GM19372 (cell line): ENCODE results near the gene HS6ST2.

Experiments used
- ATAC-seq: cut with Tn5 transposase; IDR thresholded peaks from one replicate; pipeline ENCODE4 v1.9.1; 2021; ENCODE audit warnings: mild to moderate bottlenecking, low read depth, moderate library complexity; ENCODE audit not compliant: unreplicated experiment

Gene HS6ST2

DNA sequence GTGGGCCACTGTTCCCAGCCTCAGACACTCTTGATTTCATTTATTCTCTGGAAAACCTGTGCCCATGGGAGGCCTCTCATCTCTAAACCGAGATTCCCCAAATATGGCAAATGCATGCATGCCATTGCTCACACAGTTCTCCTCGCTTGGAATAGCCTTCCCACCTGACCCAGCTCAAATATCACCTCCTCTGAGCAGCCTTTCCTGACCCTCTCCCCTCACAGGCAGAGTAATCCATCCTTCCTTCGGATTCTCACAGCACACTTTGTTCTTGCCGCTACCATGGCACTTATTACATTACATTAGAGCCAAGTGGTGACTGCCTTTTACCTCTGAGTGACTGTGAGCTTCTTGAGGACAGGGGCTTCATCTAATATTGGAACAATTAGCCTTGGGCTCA, 209.5 kb downstream of the HS6ST2 start:
- ATAC-seq: no peak

DNA sequence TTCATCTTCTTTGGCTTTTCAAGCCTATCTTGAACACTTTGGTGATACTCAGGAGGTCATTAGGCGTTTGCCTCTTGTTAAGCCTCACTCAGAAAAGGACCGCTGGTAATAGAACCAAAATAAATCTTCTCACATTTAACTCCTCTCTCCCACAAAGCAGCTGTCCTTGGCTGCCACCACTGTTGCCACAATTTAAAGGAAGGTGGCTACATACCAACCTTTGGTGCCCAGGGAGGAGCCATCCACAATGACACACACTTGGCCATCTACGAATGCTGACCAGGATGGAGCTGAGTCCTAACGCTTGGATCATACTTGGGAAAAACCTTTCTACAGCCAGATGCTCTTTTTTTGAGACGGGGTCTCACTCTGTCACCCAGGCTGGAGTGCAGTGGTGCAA, 210.2 kb downstream of the HS6ST2 start:
- ATAC-seq: no peak

DNA sequence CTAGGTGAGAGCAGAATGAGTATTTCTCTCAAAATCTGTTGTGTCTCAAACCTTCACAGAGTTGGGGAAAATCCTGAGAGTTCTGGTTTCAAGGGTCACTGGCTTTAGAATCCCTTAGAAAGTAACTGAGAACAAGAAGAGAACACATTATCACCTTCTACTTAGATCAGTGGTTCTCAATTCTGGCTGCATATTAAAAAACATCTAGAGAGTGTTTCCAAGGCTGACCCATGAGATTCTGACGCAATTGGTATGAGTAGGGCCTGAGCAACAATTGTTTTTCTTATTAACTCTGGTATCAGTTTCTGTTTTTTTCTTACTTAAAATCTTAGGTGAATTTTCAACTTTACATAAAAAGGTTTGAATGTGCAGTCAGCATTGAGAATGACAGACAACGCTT, 212.8 kb downstream of the HS6ST2 start:
- no peak for ATAC-seq

- ATAC-seq: no peak
These were observed 214.0 kb downstream of the HS6ST2 start for GRCh38 chrX:132744470-132744869.

DNA sequence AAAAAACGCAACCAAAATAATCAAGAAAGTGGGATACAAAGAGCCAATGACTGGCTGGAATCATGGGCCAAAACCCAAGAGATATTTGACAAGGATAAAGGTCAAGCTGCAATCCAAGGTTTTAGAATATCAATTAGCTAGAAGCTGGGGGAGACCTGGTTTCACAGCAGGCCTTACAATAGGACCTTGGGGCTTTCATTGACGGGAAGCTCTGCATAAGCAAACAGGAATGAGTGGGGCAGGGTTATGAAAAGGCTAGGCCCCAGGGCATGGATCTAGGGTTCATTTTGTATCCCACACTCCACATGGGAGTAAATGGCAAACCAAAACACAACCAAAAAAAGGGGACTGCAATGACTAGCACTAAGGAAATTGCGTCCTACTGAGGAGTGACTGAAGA, 215.3 kb downstream of the HS6ST2 start:
- ATAC-seq: no peak

DNA sequence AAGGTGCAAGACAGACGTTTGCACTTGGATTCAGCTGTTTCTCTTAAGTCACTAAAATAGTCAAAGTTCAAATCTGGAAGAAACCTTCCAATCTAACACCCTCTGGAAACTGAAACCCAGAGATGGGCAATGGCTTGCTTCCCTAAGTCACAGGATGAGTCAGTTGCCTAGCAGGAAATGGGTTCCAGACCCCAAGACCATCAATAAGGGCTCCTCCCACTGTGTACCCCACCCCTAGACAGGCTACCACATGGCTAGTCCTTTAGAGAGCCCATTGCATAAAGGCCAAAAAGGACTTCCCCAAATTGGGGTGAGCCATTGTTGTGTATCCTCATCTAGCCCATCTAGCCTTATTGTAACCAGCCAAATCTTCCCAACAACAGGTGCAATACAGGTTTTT, 216.2 kb downstream of the HS6ST2 start:
- no peak for ATAC-seq

DNA sequence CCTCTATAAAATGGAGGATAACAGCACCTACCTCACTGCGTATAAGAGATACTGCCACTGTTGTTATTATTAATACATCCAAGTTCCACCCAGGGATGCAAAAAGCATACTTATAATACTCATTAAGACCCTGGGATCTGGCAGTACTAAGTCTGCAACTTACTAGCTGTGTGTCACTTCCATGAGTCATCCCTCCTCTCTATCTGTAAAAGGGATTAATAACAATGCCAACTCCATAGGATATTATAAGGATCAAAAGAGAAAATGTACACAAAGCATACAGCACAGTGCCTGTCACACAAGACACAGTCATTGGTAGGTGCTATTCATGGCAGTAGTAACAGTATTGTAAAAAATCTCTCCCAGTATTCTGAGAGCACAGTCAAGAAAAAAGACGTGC, 216.7 kb downstream of the HS6ST2 start:
- no peak for ATAC-seq

DNA sequence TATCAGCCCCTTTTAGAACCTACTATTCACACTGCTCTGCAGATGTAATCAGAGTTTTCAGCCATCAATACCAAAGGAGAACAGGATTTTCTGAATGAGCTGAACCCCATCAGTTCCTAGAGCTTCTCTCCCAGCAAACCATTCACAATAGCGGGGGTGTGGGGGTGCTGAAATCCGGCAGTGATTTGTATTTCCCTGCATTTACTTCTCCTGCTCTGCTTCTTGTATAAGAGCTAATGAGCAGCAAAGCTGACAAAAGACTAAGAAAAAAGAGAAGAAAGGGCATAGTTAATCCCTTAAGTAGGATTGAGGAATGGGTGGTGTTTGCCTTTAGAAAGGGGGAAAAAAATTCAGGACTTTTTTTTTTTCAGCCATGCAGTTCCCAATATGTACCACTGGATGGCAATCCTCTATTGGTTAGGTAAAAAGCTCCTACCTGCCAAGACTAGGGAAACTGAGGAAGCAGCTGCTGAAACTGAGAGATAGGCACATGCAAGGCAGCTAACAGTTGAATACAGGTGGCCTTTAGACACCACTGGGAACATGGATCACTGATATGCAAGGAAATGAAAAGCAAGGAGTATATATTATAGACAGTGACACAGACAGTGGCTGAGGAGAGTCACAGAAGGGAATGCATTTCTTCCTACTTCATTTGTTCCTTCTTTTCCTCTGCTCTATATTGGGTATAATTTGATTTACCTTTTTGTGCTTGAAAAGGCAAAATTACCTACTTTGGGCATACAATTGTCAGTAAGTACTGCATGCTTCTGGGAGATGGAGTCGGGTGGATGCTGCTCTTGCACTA, 217.9 kb downstream of the HS6ST2 start:
- ATAC-seq: no peak

- ATAC-seq: no peak
These were observed 219.5 kb downstream of the HS6ST2 start for GRCh38 chrX:132738951-132739350.

GRCh38 chrX:132737743-132738142, 220.7 kb downstream of the HS6ST2 start:
- no peak for ATAC-seq

- ATAC-seq: no peak
These were observed 226.2 kb downstream of the HS6ST2 start for GRCh38 chrX:132732236-132732635.

- no peak for ATAC-seq
These were observed 227.7 kb downstream of the HS6ST2 start for GRCh38 chrX:132730726-132731125.

DNA sequence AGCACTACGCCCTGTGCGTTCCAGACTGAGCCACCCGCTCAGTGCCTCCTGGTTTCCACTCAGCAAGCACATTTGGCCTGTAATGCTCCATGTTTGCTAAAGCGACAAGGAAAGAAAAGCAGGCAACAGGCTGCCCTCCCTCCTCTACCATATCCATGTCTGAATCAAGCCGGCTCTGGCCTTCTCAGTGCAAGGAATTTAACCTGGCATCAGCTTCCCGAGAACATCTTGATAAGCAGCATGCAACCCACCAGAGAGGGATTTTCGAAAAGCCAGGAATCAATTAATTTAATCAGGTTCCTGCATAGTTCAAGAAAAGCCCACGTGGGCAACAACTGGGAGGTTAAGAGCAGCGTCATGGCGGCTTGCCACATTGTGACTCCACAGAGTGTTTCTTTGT, 228.2 kb downstream of the HS6ST2 start:
- ATAC-seq: no peak

DNA sequence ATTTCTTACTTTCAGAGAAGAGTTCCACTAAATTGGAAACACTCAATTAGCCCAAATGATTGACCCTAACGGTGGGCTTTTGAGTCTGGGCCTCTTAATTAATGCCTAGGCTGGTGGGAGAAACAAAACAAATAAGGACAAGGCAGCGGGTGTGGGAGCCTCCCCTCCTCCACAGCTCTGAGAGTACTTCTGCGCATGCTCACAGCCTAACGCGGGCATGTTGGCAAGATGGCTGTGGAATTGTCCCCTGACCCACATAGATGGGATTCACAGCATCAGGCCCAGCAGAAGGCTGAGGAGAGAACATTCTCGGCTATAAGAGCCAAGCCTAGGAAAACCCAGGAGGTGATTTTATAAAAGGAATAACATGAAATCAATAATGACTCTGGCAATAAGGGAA, 230.1 kb downstream of the HS6ST2 start:
- no peak for ATAC-seq

GRCh38 chrX:132718431-132718958, 239.9 kb downstream of the HS6ST2 start:
- ATAC-seq: no peak

DNA sequence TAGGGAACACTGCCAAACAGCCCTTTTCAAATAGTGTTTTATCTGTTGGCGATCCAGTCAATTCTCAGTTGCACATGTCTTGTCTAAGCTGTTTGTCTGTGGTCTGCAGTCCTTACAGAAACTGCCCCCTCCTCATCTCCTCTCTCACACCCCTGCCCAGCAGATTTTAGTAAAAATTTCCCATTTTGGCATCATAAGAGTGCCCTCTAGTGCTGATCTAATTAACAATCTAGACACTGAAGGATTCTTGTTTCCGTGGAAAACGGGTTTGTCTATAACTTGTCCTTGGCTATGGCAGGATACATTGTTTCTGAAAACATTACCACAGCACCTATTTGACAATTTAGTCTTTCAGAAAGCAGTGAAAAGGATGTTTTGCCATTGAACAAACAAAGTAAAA, 242.4 kb downstream of the HS6ST2 start:
- no peak for ATAC-seq

- ATAC-seq: no peak
These were observed 243.5 kb downstream of the HS6ST2 start for GRCh38 chrX:132714913-132715312.

DNA sequence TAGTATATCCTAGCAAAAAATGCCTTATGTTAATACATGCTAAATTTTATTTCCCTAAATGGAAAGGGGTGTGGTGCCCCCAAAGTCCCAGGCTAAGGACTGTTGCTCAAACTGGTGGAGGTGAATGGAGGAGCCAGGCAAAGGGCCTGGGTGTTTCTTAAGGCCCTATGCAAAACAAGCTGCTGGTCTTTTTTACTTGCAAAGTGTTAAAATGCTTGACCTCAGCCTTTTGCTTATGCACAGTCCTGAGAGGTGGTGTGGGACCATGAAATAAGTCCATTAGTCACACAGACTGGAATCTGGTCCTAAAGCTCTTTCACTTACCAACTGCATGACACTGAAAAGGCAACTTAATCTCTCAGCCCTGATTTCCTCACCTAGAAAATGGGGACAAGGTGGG, 246.1 kb downstream of the HS6ST2 start:
- ATAC-seq: no peak

- ATAC-seq: no peak
These were observed 247.7 kb downstream of the HS6ST2 start for GRCh38 chrX:132710656-132711155.

DNA sequence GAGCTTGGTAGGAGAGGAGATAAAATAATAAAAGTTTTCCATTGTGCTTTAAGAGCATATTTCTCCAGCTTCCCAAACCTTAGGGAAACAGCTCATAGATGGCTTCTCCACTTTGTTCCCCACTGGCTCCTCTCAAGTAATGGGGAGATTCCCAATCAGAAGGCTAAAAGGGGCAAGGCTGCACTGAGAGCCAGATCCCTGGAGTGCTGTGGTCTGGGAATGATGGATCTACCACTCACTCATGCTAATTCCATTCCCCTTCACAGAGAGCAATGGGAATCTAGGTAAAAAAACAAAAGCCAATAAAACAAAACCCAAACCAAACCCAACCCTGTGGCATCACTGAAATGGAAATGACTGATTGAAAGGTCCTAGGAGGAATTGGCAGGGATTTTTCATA, 249.9 kb downstream of the HS6ST2 start:
- ATAC-seq: no peak

GRCh38 chrX:132704769-132705168, 253.7 kb downstream of the HS6ST2 start:
- no peak for ATAC-seq

GRCh38 chrX:132694382-132694781, 264.0 kb downstream of the HS6ST2 start:
- no peak for ATAC-seq
